IMR-90 (cell line): ENCODE data around the gene HIVEP3. TPM values are rescaled to one million over a fixed set of nuclear protein-coding genes. Genes with fewer than 3 reads are reported as not detected.
A peak's percentile ranks its signal among the peaks of the same experiment; 100 is the strongest.

Source experiments
- ATAC-seq: fragments of 200-7000 bp; cut with Tn5 transposase; 2 replicates; pipeline ENCODE4 v1.9.1; 2020; ENCODE audit warnings: low read depth, mild to moderate bottlenecking, moderate library complexity
- BruUV-seq: library from RNA; stranded (reverse); fragments of 400-500 nt; replicated peaks from 2 replicates; lab custom pipeline; 2021; lab: Mats Ljungman, UMichigan
- CTCF ChIA-PET: fragments of 300-600 bp; formaldehyde crosslinking; extraction: SDS; loops from one replicate; lab custom pipeline; 2021; ENCODE audit warnings: antibody characterized with exemption; lab: Yijun Ruan, JAX
- POLR2A ChIA-PET: fragments of 300-600 bp; sonication (Branson Sonifier 250); formaldehyde crosslinking; loops from one replicate; lab custom pipeline; 2022; ENCODE audit warnings: antibody characterized with exemption; ENCODE audit not compliant: unreplicated experiment; lab: Charles Lee
- DNase-seq: peaks from one replicate; pipeline ENCODE4 v3.0.0; 2013
- H2AFZ ChIP-seq: replicated peaks from 2 replicates; pipeline ENCODE3; 2013; ENCODE audit warnings: low read length, mild to moderate bottlenecking; ENCODE audit not compliant: poor library complexity
- H2AK5ac ChIP-seq: 2 replicates; pipeline ENCODE4 v1.6.1; 2013; ENCODE audit warnings: low read depth, low read length, inconsistent platforms
- H2AK9ac ChIP-seq: replicated peaks from 2 replicates; pipeline ENCODE3; 2013; ENCODE audit warnings: mild to moderate bottlenecking, low read depth, low read length, moderate library complexity; ENCODE audit not compliant: poor library complexity
- H2BK120ac ChIP-seq: 2 replicates; pipeline ENCODE4 v1.6.1; 2013; ENCODE audit warnings: low read depth, low read length, inconsistent platforms
- H2BK15ac ChIP-seq: 3 replicates; pipeline ENCODE4 v1.6.1; 2013; ENCODE audit warnings: low read depth, low read length, inconsistent platforms
- H2BK20ac ChIP-seq: 2 replicates; pipeline ENCODE4 v1.6.1; 2013; ENCODE audit warnings: low read depth, mild to moderate bottlenecking, inconsistent platforms, low read length, moderate library complexity
- H2BK5ac ChIP-seq: 2 replicates; pipeline ENCODE4 v1.6.1; 2013; ENCODE audit warnings: mild to moderate bottlenecking, low read depth, low read length, inconsistent platforms; ENCODE audit not compliant: poor library complexity, severe bottlenecking
- H3K14ac ChIP-seq: replicated peaks from 2 replicates; pipeline ENCODE4 v1.6.1; 2013; ENCODE audit warnings: low read depth, low read length, inconsistent platforms
- H3K18ac ChIP-seq: 2 replicates; pipeline ENCODE4 v1.6.1; 2013; ENCODE audit warnings: low read depth, low read length, control low read depth
- H3K23ac ChIP-seq: 2 replicates; pipeline ENCODE4 v1.6.1; 2013; ENCODE audit warnings: low read depth, low read length, inconsistent platforms
- H3K27ac ChIP-seq: 2 replicates; pipeline ENCODE4 v1.5.1; 2013; ENCODE audit warnings: mild to moderate bottlenecking, control low read depth, low read length; ENCODE audit not compliant: insufficient read depth
- H3K27me3 ChIP-seq: 2 replicates; pipeline ENCODE4 v1.6.1; 2013; ENCODE audit warnings: low read length; ENCODE audit not compliant: control insufficient read depth, insufficient read depth
- H3K36me3 ChIP-seq: 2 replicates; pipeline ENCODE4 v1.6.1; 2013; ENCODE audit warnings: low read length, mixed read lengths; ENCODE audit not compliant: control insufficient read depth, insufficient read depth
- H3K4ac ChIP-seq: 2 replicates; pipeline ENCODE4 v1.6.1; 2013; ENCODE audit warnings: low read depth, low read length, inconsistent platforms
- H3K4me1 ChIP-seq: 2 replicates; pipeline ENCODE4 v1.6.1; 2013; ENCODE audit warnings: low read length, mixed read lengths; ENCODE audit not compliant: control insufficient read depth, insufficient read depth
- H3K4me2 ChIP-seq: 2 replicates; pipeline ENCODE4 v1.6.1; 2013; ENCODE audit warnings: low read depth, mild to moderate bottlenecking, control low read depth, low read length, moderate library complexity
- H3K4me3 ChIP-seq: 2 replicates; pipeline ENCODE4 v1.5.1; 2013; ENCODE audit warnings: low read depth, mild to moderate bottlenecking, control low read depth, low read length, moderate library complexity; ENCODE audit not compliant: insufficient read depth
- H3K56ac ChIP-seq: 2 replicates; pipeline ENCODE4 v1.6.1; 2013; ENCODE audit warnings: low read length, inconsistent platforms; ENCODE audit not compliant: insufficient read depth; ENCODE audit errors: extremely low read depth
- H3K79me1 ChIP-seq, 2 experiments: 2 replicates each; pipeline ENCODE4 v1.6.1; 2013; ENCODE audit warnings: low read length in 2 of 2, inconsistent platforms in 1 of 2, low read depth in 1 of 2
- H3K9ac ChIP-seq: 2 replicates; pipeline ENCODE4 v1.6.1; 2013; ENCODE audit warnings: low read depth, low read length, control low read depth
- H3K9me1 ChIP-seq: 2 replicates; pipeline ENCODE4 v1.6.1; 2013; ENCODE audit warnings: low read length, inconsistent platforms; ENCODE audit not compliant: insufficient read depth
- H3K9me3 ChIP-seq: 2 replicates; pipeline ENCODE4 v1.6.1; 2013; ENCODE audit warnings: low read length; ENCODE audit not compliant: control insufficient read depth, insufficient read depth
- H4K20me1 ChIP-seq: 2 replicates; pipeline ENCODE4 v1.6.1; 2013; ENCODE audit warnings: low read length, inconsistent platforms; ENCODE audit not compliant: insufficient read depth
- H4K5ac ChIP-seq: 2 replicates; pipeline ENCODE4 v1.6.1; 2013; ENCODE audit warnings: mild to moderate bottlenecking, low read depth, low read length, control low read depth
- H4K8ac ChIP-seq, 2 experiments: 2 replicates each; pipeline ENCODE4 v1.6.1; 2013; ENCODE audit warnings: low read depth in 2 of 2, low read length in 2 of 2, control low read depth in 1 of 2, inconsistent platforms in 1 of 2
- H4K91ac ChIP-seq: 2 replicates; pipeline ENCODE4 v1.6.1; 2013; ENCODE audit warnings: low read depth, low read length, inconsistent platforms; ENCODE audit not compliant: insufficient read depth
- BHLHE40 ChIP-seq: fragments of 150-350 bp; IDR thresholded peaks from 2 replicates; pipeline ENCODE4 v1.6.1; 2016; ENCODE audit warnings: mild to moderate bottlenecking, low read depth, low read length
- MAFK ChIP-seq: IDR thresholded peaks from 2 replicates; pipeline ENCODE4 v1.6.1; 2012; ENCODE audit warnings: low read depth, low read length, improper control_type of control experiment
- MAZ ChIP-seq: IDR thresholded peaks from 2 replicates; pipeline ENCODE4 v1.6.1; 2012; ENCODE audit warnings: low read depth, mild to moderate bottlenecking, low read length, improper control_type of control experiment, moderate library complexity, borderline replicate concordance
- POLR2A ChIP-seq: IDR thresholded peaks from 2 replicates; pipeline ENCODE4 v1.6.1; 2012; ENCODE audit warnings: mild to moderate bottlenecking, low read depth, low read length
- RFX5 ChIP-seq: IDR thresholded peaks from 2 replicates; pipeline ENCODE4 v1.8.0; 2012; ENCODE audit warnings: low read depth, mild to moderate bottlenecking, low read length, moderate library complexity
- SMC3 ChIP-seq: fragments of 150-350 bp; IDR thresholded peaks from 2 replicates; pipeline ENCODE4 v1.6.1; 2016; ENCODE audit warnings: low read depth, mild to moderate bottlenecking, antibody characterized with exemption, low read length, moderate library complexity
- WGBS, 2 experiments: methylation state at CpG; one replicate each; pipeline versions ENCODE4 v1.1.5 to v1.1.7; 2013; ENCODE audit warnings: missing lambda C conversion rate in 2 of 2; ENCODE audit not compliant: insufficient read length in 1 of 2; ENCODE audit errors: extremely low coverage in 2 of 2; 5-methylcytosine and 5-hydroxymethylcytosine counted together
- dilution Hi-C: fragments of 300-500 bp; cut with HindIII; formaldehyde crosslinking; loops from one replicate; pipeline ENCODE4 v1.14.3; 2018; ENCODE audit warnings: low sequenced_read_pairs; ENCODE audit not compliant: unreplicated experiment
- in situ Hi-C: fragments of 300-500 bp; cut with MboI; formaldehyde crosslinking; loops from 3 replicates; pipeline ENCODE4 v1.14.3; 2019; ENCODE audit warnings: low sequenced_read_pairs, inconsistent platforms, mixed read lengths
- intact Hi-C: fragments of 100-400 bp; cut with micrococcal nuclease; formaldehyde crosslinking; loops from 2 replicates; pipeline ENCODE4 v1.10.0; 2022
- polyA plus RNA-seq, 3 experiments: library from polyadenylated mRNA; depleted of rRNA; stranded (reverse); fragments of >200 nt; gene quantifications; 2 replicates each; pipeline ENCODE4 v1.2.3, GENCODE V29; 2012; ENCODE audit warnings: low replicate concordance in 1 of 3
- total RNA-seq: library from RNA; depleted of rRNA; stranded (reverse); fragments of >200 nt; gene quantifications from 2 replicates; pipeline ENCODE4 v1.2.3, GENCODE V29; 2012

The HIVEP3 gene
- total and polyA plus RNA-seq, 2 of the 4 experiments (the other 2 are of a cell fraction) = 1.4 to 4.0 TPM

GRCh38 chr1:41663671-41664400, 254.9 kb downstream of the HIVEP3 start (continued):
- TF ChIP-seq BHLHE40 = no peak
- no peak for TF ChIP-seq SMC3
- TF ChIP-seq MAFK = no peak

- ATAC-seq = peak; percentile 39
- Histone ChIP-seq H4K8ac (peak overlapping the region; percentile 41 to 64; a peak in 3 of 4 replicates), H4K91ac (peak overlapping the region; percentile 62), H2AK9ac (peak overlapping the region; percentile 66), H3K4me1 (peaks cover 23% of the 10 kb centered on the region), H3K4ac (peak overlapping the region; percentile 66), H2AK5ac (peak overlapping the region; percentile 80), H3K27ac (peak overlapping the region; percentile 61; the same call in 1 of the 2 replicates), H4K20me1 (0 out of 2 replicates have a peak, but pooled peaks cover 4% of the 10 kb centered on the region), H2BK15ac (peak overlapping the region; percentile 32; the same call in 1 of the 3 replicates), H3K36me3 (no peaks in the 10 kb centered on the region), H4K5ac (peak overlapping the region; percentile 34; the same call in 1 of the 2 replicates), H3K9ac (peak overlapping the region; percentile 24), H3K56ac (no peak overlapping the region), H3K79me1 (peaks cover 9 to 21% of the 10 kb centered on the region in 2 experiments), H2BK5ac (peak overlapping the region; percentile 72), H3K27me3 (no peaks in the 10 kb centered on the region), H2AFZ (peak overlapping the region; percentile 87), H3K14ac (0 out of 2 replicates have a peak overlapping the region, but pooled peaks have one; percentile 25), H3K9me3 (no peaks in the 10 kb centered on the region), H2BK120ac (peak overlapping the region; percentile 44; the same call in 1 of the 2 replicates), H2BK20ac (no peak overlapping the region), H3K23ac (peak overlapping the region; percentile 21; the same call in 1 of the 2 replicates), H3K18ac (no peak overlapping the region), H3K4me2 (peak overlapping the region; percentile 30; the same call in 1 of the 2 replicates), H3K4me3 (peak overlapping the region; percentile 62), H3K9me1 (peaks cover 30% of the 10 kb centered on the region)
- WGBS, 2 experiments = 3% methylated on average over 15 of the region's 27 CpGs; no CpG with 5 or more reads in 1 of the 2 experiments
- in situ Hi-C loops = no loop called here
- BruUV-seq = no TSS peak
- intact Hi-C loops = loop anchor here (5.0 kb wide), 1 partner anchor 41 kb away; no protein-coding TSS in a partner anchor
- peak; percentile 84 for DNase-seq
- POLR2A ChIA-PET = no interaction called here
- dilution Hi-C loops = no loop called here
- CTCF ChIA-PET = interaction anchor here (1.2 kb wide), 1 partner anchor 84 kb away, joined by 4 read pairs; no protein-coding TSS in a partner anchor
- TF ChIP-seq BHLHE40 (0 out of 2 replicates have a peak, but pooled peaks have one; percentile 4), RFX5 (no peak), POLR2A (peak; percentile 78; the same call in 1 of the 2 replicates), MAZ (peak; percentile 44; the same call in 1 of the 2 replicates)
Observed at GRCh38 chr1:41662765-41663437, 255.8 kb downstream of the HIVEP3 start.
